ENCODE measurements around the gene PES1. TPM values are rescaled to one million over a fixed set of nuclear protein-coding genes. Genes with fewer than 3 reads are reported as not detected.
"Not testable (repeated sequence)": the region's sequence is repeated elsewhere in the genome, so short reads cannot be mapped to it uniquely, and the experiment has no call there.

Gene PES1
- total RNA-seq, 1 donor from 2014 or later, result 68.2 TPM

DNA sequence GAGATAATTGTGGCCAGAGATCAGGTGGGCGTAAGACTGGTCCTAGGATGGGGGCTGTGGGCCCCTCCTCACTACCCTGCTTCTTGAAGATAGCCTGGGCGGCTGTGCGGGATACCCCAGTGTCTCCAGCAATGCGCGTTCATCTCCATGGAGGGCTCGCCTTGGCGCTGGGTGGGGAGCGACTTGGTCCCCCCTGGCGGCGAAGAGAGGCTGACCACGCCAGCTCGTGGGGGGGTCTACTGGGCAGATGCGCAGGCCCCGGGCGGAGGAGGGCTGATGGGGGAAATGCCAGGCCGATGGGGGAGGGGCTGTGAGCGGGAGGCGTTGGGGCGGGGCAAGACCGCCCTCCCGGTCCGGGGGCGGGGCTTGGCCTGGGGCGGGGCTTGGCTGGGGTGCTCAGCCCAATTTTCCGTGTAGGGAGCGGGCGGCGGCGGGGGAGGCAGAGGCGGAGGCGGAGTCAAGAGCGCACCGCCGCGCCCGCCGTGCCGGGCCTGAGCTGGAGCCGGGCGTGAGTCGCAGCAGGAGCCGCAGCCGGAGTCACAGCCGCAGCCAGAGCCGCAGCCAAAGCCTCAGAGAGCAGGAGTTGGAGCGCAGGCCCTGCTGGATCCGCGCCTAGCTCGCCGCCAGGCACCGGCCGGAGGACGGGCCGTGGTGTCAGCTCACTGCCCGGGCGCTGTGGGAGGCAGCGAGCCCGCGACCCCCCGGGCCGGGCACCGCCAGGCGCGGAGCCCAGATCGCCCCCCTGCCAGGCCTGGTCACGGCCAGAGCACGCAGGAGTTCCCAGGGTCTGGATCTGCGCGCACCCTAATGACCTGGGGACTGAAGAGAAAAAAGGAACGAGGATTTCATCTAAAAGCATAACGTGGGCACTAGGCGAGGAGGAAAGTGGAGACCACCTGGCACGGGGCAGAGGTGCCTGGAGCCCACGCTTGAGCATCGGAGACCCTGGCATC, 43.8 kb upstream of the PES1 start, which contains the start of gene SLC35E4:
Gene SLC35E4, plus strand, starts transcription at position 509 of the 953 bp plus-strand sequence. CDS start 670 bp downstream, outside the sequence.
- Mint-ChIP-seq H3K36me3 (peaks cover 2% of the 10 kb centered on the region), H3K27ac (peak within 1 kb of the TSS; percentile 89), H3K4me1 (peaks cover 8% of the 10 kb centered on the region), H3K9me3 (no peaks in the 10 kb centered on the region), H3K4me3 (peak within 1 kb of the TSS; percentile 74), H3K27me3 (ENCODE audit: low read depth) (no peaks in the 10 kb centered on the region)
- peak; percentile 85 to 93 for DNase-seq (ENCODE audit: low spot score in 2 of 2, unreplicated experiment in 2 of 2)
- no peak for TF ChIP-seq CTCF (IDR thresholded peaks at IDR 0.05; ENCODE audit: unreplicated experiment)

- TF ChIP-seq CTCF (IDR thresholded peaks at IDR 0.05; ENCODE audit: unreplicated experiment), result peak; percentile 96
- Mint-ChIP-seq H3K27ac (peak overlapping the region; percentile 41), H3K4me3 (peak overlapping the region; percentile 62), H3K4me1 (peaks cover 8% of the 10 kb centered on the region), H3K9me3 (no peaks in the 10 kb centered on the region), H3K27me3 (ENCODE audit: low read depth) (no peaks in the 10 kb centered on the region), H3K36me3 (peaks cover 2% of the 10 kb centered on the region)
- DNase-seq (ENCODE audit: low spot score in 2 of 2, unreplicated experiment in 2 of 2), result peak; percentile 74 to 92
Measured at GRCh38 chr22:30634471-30635233, 42.9 kb upstream of the PES1 start.

DNA sequence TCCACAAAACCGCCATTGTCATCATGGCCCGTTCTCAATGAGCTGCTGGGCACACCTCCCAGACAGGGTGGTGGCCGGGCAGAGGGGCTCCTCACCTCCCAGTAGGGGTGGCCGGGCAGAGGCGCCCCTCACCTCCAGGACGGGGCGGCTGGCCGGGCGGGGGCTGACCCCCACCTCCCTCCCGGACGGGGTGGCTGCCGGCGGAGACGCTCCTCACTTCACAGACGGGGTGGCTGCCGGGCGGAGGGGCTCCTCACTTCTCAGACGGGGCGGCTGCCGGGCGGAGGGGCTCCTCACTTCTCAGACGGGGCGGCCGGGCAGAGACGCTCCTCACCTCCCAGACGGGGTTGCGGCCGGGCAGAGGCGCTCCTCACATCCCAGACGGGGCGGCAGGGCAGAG, 39.8 kb upstream of the PES1 start:
- DNase-seq (ENCODE audit: low spot score in 2 of 2, unreplicated experiment in 2 of 2); H3K4me3 Mint-ChIP-seq; H3K27me3 Mint-ChIP-seq (ENCODE audit: low read depth); H3K36me3 Mint-ChIP-seq; H3K27ac Mint-ChIP-seq; H3K9me3 Mint-ChIP-seq; H3K4me1 Mint-ChIP-seq: not testable (repeated sequence)

GRCh38 chr22:30628491-30628890, 36.8 kb upstream of the PES1 start:
- no peaks in the 10 kb centered on the region for H3K9me3 Mint-ChIP-seq
- no peak overlapping the region for H3K4me3 Mint-ChIP-seq
- H3K27me3 Mint-ChIP-seq (ENCODE audit: low read depth), result no peaks in the 10 kb centered on the region
- H3K4me1 Mint-ChIP-seq, result peaks cover 3% of the 10 kb centered on the region
- H3K27ac Mint-ChIP-seq, result peak overlapping the region; percentile 51
- TF ChIP-seq CTCF (IDR thresholded peaks at IDR 0.05; ENCODE audit: unreplicated experiment), result no peak
- no peaks in the 10 kb centered on the region for H3K36me3 Mint-ChIP-seq
- no peak for DNase-seq (ENCODE audit: low spot score in 2 of 2, unreplicated experiment in 2 of 2)

- Mint-ChIP-seq H3K4me3 (no peak overlapping the region), H3K4me1 (peaks cover 3% of the 10 kb centered on the region), H3K9me3 (no peaks in the 10 kb centered on the region), H3K36me3 (peaks cover 3% of the 10 kb centered on the region), H3K27me3 (ENCODE audit: low read depth) (no peaks in the 10 kb centered on the region), H3K27ac (no peak overlapping the region)
- DNase-seq (ENCODE audit: low spot score in 2 of 2, unreplicated experiment in 2 of 2), result no peak
- TF ChIP-seq CTCF (IDR thresholded peaks at IDR 0.05; ENCODE audit: unreplicated experiment), result no peak
Measured at GRCh38 chr22:30627471-30627870, 35.8 kb upstream of the PES1 start.

DNA sequence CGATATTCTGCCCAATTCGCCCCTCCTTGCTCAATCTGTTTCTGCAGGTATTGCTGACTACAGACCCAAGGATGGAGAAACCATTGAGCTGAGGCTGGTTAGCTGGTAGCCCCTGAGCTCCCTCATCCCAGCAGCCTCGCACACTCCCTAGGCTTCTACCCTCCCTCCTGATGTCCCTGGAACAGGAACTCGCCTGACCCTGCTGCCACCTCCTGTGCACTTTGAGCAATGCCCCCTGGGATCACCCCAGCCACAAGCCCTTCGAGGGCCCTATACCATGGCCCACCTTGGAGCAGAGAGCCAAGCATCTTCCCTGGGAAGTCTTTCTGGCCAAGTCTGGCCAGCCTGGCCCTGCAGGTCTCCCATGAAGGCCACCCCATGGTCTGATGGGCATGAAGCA, 34.7 kb upstream of the PES1 start:
- TF ChIP-seq CTCF (IDR thresholded peaks at IDR 0.05; ENCODE audit: unreplicated experiment), result no peak
- H3K4me3 Mint-ChIP-seq, result no peak overlapping the region
- H3K27me3 Mint-ChIP-seq (ENCODE audit: low read depth), result no peaks in the 10 kb centered on the region

DNA sequence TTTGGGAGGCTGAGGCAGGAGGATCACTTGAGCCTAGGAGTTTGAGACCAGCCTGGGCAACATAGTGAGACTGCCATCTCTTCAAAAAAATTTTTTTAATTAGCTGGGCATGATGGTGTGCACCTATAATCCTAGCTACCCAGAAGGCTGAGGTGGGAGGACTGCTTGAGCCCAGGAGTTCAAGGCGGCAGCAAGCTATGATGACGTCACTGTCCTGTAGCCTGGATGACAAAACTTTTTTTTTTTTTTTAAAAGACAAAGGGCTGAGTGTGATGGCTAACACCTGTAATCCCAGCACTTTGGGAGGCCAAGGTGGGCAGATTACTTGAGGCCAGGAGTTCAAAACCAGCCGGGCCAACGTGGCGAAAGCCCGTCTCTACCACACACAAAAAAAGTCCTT, 28.2 kb upstream of the PES1 start:
- not testable (repeated sequence) for H3K9me3 Mint-ChIP-seq; H3K4me1 Mint-ChIP-seq; H3K27me3 Mint-ChIP-seq (ENCODE audit: low read depth); DNase-seq (ENCODE audit: low spot score in 2 of 2, unreplicated experiment in 2 of 2); H3K27ac Mint-ChIP-seq; H3K4me3 Mint-ChIP-seq
- H3K36me3 Mint-ChIP-seq, result peaks cover 14% of the 10 kb centered on the region

More for the DNA sequence above, 34.7 kb upstream of the PES1 start:
- DNase-seq (ENCODE audit: low spot score in 2 of 2, unreplicated experiment in 2 of 2), result no peak
- Mint-ChIP-seq H3K27ac (no peak overlapping the region), H3K36me3 (peaks cover 5% of the 10 kb centered on the region), H3K9me3 (no peaks in the 10 kb centered on the region), H3K4me1 (peaks cover 3% of the 10 kb centered on the region)
